ENCODE measurements around the gene CDK13.

CDK13 gene

DNA sequence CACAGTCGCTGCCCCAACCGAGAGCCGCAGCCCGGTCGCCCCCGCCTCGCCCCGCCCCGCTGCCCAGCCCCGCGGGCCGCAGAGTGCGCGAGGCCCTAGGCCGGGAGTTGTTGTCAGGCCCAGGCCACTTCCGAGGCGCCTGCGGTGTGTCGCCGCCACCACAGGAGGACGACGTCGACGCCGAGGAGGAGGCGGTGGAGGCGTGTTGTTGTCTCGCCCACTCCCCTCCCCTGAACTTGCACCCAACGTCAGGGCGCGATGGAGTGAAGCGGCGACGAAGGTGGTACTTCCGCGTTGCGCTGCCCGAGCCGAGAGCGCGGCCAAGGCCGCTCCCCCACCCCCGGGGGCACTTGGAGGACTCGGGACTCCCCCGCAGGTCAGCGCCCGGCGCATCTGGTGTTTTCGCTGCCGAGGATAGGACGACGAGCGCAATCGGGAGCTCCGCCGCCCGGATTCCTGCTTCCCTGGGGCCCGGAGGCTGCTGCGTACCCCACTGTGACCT is at the start of gene CDK13:
Gene CDK13 (plus strand): TSS at position 286 of the 502 bp plus-strand sequence. CDS start 386 bp downstream, outside the sequence.
- in situ Hi-C loops (cut with HindIII; ENCODE audit: low sequenced_read_pairs), result no loop called here
- H3K4me3 ChIP-seq (ENCODE audit: low read depth, low read length), result peak within 1 kb of the TSS; percentile 90
- DNase-seq (ENCODE audit: low read depth), result no peak
- TF ChIP-seq, protein P1, sequence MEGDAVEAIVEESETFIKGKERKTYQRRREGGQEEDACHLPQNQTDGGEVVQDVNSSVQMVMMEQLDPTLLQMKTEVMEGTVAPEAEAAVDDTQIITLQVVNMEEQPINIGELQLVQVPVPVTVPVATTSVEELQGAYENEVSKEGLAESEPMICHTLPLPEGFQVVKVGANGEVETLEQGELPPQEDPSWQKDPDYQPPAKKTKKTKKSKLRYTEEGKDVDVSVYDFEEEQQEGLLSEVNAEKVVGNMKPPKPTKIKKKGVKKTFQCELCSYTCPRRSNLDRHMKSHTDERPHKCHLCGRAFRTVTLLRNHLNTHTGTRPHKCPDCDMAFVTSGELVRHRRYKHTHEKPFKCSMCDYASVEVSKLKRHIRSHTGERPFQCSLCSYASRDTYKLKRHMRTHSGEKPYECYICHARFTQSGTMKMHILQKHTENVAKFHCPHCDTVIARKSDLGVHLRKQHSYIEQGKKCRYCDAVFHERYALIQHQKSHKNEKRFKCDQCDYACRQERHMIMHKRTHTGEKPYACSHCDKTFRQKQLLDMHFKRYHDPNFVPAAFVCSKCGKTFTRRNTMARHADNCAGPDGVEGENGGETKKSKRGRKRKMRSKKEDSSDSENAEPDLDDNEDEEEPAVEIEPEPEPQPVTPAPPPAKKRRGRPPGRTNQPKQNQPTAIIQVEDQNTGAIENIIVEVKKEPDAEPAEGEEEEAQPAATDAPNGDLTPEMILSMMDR (IDR thresholded peaks at IDR 0.05; ENCODE audit: low read depth, low read length, missing control alignments), result no peak

DNA sequence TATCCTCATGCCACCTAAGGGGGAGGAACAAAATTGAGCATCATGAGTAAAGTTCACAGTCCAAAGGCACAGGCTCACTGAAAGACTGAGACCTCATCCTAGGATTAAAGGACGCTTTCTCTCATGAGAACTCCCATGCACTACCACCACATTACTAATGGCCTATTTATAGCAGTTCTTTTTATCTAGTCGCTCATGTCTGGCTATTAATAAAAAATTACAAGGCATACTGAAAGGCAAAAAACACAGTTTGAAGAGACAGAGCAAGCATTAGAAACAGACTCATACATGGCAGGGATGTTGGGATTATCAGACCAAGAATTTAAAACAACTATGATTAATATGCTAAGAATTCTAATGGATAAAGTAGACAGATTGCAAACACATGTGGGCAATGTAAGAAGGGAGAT is 46.0 kb upstream of the CDK13 start:
- DNase-seq (ENCODE audit: low read depth), result no peak
- in situ Hi-C loops (cut with HindIII; ENCODE audit: low sequenced_read_pairs), result no loop called here
- H3K4me3 ChIP-seq (ENCODE audit: low read depth, low read length), result no peak overlapping the region
- TF ChIP-seq, protein P1 (IDR thresholded peaks at IDR 0.05; ENCODE audit: low read depth, low read length, missing control alignments), result no peak

- TF ChIP-seq, protein P1 (IDR thresholded peaks at IDR 0.05; ENCODE audit: low read depth, low read length, missing control alignments), result no peak
- no peak overlapping the region for H3K4me3 ChIP-seq (ENCODE audit: low read depth, low read length)
- DNase-seq (ENCODE audit: low read depth), result no peak
- in situ Hi-C loops (cut with HindIII; ENCODE audit: low sequenced_read_pairs), result no loop called here
Measured at GRCh38 chr7:39908141-39908540, 41.9 kb upstream of the CDK13 start.

DNA sequence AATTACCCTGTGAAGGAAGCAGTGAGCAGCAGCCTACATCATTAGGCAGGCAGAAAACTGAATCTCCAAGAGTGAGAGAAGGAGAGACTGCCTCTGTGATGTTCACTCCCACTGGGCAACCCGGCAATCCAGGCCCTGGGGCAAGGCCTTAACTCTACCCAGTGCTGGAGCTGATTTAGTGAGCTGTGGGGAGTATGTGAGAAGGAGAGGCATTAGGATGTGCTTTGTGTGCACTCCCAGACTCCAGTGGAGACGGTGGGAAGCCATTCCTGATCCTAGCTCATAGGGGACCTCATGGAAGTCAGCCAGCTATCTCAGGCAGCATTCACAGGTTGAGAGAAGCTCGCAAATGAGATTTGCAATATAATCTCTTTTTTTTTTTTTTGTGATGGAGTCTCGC is 41.1 kb upstream of the CDK13 start:
- H3K4me3 ChIP-seq (ENCODE audit: low read depth, low read length), result no peak overlapping the region
- no peak for DNase-seq (ENCODE audit: low read depth)
- TF ChIP-seq, protein P1 (IDR thresholded peaks at IDR 0.05; ENCODE audit: low read depth, low read length, missing control alignments), result no peak
- in situ Hi-C loops (cut with HindIII; ENCODE audit: low sequenced_read_pairs), result no loop called here

GRCh38 chr7:39909526-39909925 is 40.5 kb upstream of the CDK13 start:
- TF ChIP-seq, protein P1 (IDR thresholded peaks at IDR 0.05; ENCODE audit: low read depth, low read length, missing control alignments), result no peak
- H3K4me3 ChIP-seq (ENCODE audit: low read depth, low read length), result no peak overlapping the region
- in situ Hi-C loops (cut with HindIII; ENCODE audit: low sequenced_read_pairs), result no loop called here
- DNase-seq (ENCODE audit: low read depth), result no peak

GRCh38 chr7:39910108-39910869 is 39.8 kb upstream of the CDK13 start:
- no peak overlapping the region for H3K4me3 ChIP-seq (ENCODE audit: low read depth, low read length)
- DNase-seq (ENCODE audit: low read depth), result no peak
- in situ Hi-C loops (cut with HindIII; ENCODE audit: low sequenced_read_pairs), result no loop called here
- TF ChIP-seq, protein P1 (IDR thresholded peaks at IDR 0.05; ENCODE audit: low read depth, low read length, missing control alignments), result no peak

All from astrocyte of the cerebellum (primary cell).